Epithelial cell of esophagus (primary cell): Measurements from ENCODE around the gene PRRX1.

Experiments
- DNase-seq: peaks from one replicate; pipeline ENCODE4 v3.0.0; 2010; ENCODE audit warnings: low read depth
- H3K4me3 ChIP-seq: 2 replicates; pipeline ENCODE4 v1.5.1; 2011; ENCODE audit warnings: mild to moderate bottlenecking, low read length, control low read depth
- TF ChIP-seq, protein P1 (sequence below): IDR thresholded peaks from 2 replicates; pipeline ENCODE4 v1.5.1; 2011; ENCODE audit warnings: low read depth, mild to moderate bottlenecking, low read length, control low read depth, inconsistent platforms; ENCODE audit not compliant: insufficient read depth; ENCODE audit errors: missing control alignments

PRRX1 gene

GRCh38 chr1:170741678-170742077 lies 77.7 kb downstream of the PRRX1 start:
- no peak overlapping the region for H3K4me3 ChIP-seq
- TF ChIP-seq, protein P1, sequence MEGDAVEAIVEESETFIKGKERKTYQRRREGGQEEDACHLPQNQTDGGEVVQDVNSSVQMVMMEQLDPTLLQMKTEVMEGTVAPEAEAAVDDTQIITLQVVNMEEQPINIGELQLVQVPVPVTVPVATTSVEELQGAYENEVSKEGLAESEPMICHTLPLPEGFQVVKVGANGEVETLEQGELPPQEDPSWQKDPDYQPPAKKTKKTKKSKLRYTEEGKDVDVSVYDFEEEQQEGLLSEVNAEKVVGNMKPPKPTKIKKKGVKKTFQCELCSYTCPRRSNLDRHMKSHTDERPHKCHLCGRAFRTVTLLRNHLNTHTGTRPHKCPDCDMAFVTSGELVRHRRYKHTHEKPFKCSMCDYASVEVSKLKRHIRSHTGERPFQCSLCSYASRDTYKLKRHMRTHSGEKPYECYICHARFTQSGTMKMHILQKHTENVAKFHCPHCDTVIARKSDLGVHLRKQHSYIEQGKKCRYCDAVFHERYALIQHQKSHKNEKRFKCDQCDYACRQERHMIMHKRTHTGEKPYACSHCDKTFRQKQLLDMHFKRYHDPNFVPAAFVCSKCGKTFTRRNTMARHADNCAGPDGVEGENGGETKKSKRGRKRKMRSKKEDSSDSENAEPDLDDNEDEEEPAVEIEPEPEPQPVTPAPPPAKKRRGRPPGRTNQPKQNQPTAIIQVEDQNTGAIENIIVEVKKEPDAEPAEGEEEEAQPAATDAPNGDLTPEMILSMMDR: no peak
- DNase-seq: no peak

- TF ChIP-seq, protein P1: no peak
Measured at GRCh38 chr1:170742600-170742999, 78.7 kb downstream of the PRRX1 start.

GRCh38 chr1:170743083-170743482 lies 79.2 kb downstream of the PRRX1 start:
- TF ChIP-seq, protein P1: no peak
- H3K4me3 ChIP-seq: no peak overlapping the region
- no peak for DNase-seq

More at GRCh38 chr1:170742600-170742999, 78.7 kb downstream of the PRRX1 start:
- no peak for DNase-seq
- H3K4me3 ChIP-seq: no peak overlapping the region

- TF ChIP-seq, protein P1: no peak
- H3K4me3 ChIP-seq: no peak overlapping the region
- no peak for DNase-seq
Measured at GRCh38 chr1:170749549-170749948, 85.6 kb downstream of the PRRX1 start.

GRCh38 chr1:170749959-170750358 lies 86.0 kb downstream of the PRRX1 start:
- H3K4me3 ChIP-seq: no peak overlapping the region
- DNase-seq: no peak
- TF ChIP-seq, protein P1: no peak

GRCh38 chr1:170755795-170756194 lies 91.9 kb downstream of the PRRX1 start:
- H3K4me3 ChIP-seq: no peak overlapping the region
- TF ChIP-seq, protein P1: no peak
- no peak for DNase-seq

DNA sequence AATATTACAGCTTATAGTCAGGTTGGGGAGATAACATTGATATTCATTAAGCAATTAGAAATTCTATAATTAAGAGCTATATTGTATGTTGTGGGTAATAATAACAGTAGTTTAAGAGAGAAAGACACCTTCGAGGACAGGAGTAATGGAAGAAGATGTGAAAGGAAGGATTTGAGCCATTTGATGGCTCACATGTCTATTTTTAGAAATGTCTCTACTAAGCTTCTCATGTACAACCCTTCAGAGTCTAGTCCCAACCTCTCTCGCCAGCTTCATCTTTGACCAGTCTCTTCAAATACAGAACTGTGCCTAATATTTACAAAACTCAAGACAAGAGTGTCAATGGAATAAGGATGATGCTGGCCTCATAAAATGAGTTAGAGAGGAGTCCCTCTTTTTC lies 95.1 kb downstream of the PRRX1 start:
- TF ChIP-seq, protein P1: no peak
- DNase-seq: no peak
- H3K4me3 ChIP-seq: no peak overlapping the region
